Activated T-cell treated with anti-CD3 and anti-CD28 coated beads for 24 hours (primary cell): ENCODE data around the gene ITPR2.
"Not testable (repeated sequence)": the region's sequence is repeated elsewhere in the genome, so short reads cannot be mapped to it uniquely, and the experiment has no call there.

ENCODE experiments used
- DNase-seq: peaks from one replicate; pipeline ENCODE4 v3.0.0-alpha.2; 2020; ENCODE audit warnings: low read depth

ITPR2 gene

GRCh38 chr12:26832822-26833742 lies at the start of gene ITPR2:
Gene ITPR2 (minus strand): TSS chr12:26833194. CDS start chr12:26832781, 413 bp downstream.
- DNase-seq = peak; percentile 93

GRCh38 chr12:26880625-26881024 lies 47.6 kb upstream of the ITPR2 start:
- DNase-seq = no peak

- DNase-seq = no peak
Observed at GRCh38 chr12:26878661-26879119, 45.7 kb upstream of the ITPR2 start.

- DNase-seq = no peak
Observed at GRCh38 chr12:26874501-26875296, 41.7 kb upstream of the ITPR2 start.

GRCh38 chr12:26872625-26873024 lies 39.6 kb upstream of the ITPR2 start:
- no peak for DNase-seq

- no peak for DNase-seq
Observed at GRCh38 chr12:26871985-26872384, 39.0 kb upstream of the ITPR2 start.

GRCh38 chr12:26870491-26871419 lies 37.8 kb upstream of the ITPR2 start:
- no peak for DNase-seq

GRCh38 chr12:26869908-26870459 lies 37.0 kb upstream of the ITPR2 start:
- no peak for DNase-seq

GRCh38 chr12:26869104-26869494 lies 36.1 kb upstream of the ITPR2 start:
- DNase-seq = no peak

- no peak for DNase-seq
Observed at GRCh38 chr12:26868447-26869103, 35.6 kb upstream of the ITPR2 start.

- DNase-seq = no peak
Observed at GRCh38 chr12:26867080-26867479, 34.1 kb upstream of the ITPR2 start.

GRCh38 chr12:26863515-26863914 lies 30.5 kb upstream of the ITPR2 start:
- no peak for DNase-seq

GRCh38 chr12:26862787-26863186 lies 29.8 kb upstream of the ITPR2 start:
- DNase-seq = not testable (repeated sequence)

- no peak for DNase-seq
Observed at GRCh38 chr12:26861690-26862089, 28.7 kb upstream of the ITPR2 start.

- DNase-seq = no peak
Observed at GRCh38 chr12:26857465-26858176, 24.6 kb upstream of the ITPR2 start.

GRCh38 chr12:26855337-26855736 lies 22.3 kb upstream of the ITPR2 start:
- no peak for DNase-seq

- DNase-seq = no peak
Observed at GRCh38 chr12:26854031-26854390, 21.0 kb upstream of the ITPR2 start.

- peak; percentile 59 for DNase-seq
Observed at GRCh38 chr12:26853303-26854030, 20.5 kb upstream of the ITPR2 start.

GRCh38 chr12:26851031-26851809 lies 18.2 kb upstream of the ITPR2 start:
- no peak for DNase-seq
